Measurements from ENCODE around the gene HACL1. TPM values are rescaled to one million over a fixed set of nuclear protein-coding genes. Genes with fewer than 3 reads are reported as not detected.

Gene HACL1
- total RNA-seq, 1 experiment from 2014 or later = 44.9 TPM

DNA sequence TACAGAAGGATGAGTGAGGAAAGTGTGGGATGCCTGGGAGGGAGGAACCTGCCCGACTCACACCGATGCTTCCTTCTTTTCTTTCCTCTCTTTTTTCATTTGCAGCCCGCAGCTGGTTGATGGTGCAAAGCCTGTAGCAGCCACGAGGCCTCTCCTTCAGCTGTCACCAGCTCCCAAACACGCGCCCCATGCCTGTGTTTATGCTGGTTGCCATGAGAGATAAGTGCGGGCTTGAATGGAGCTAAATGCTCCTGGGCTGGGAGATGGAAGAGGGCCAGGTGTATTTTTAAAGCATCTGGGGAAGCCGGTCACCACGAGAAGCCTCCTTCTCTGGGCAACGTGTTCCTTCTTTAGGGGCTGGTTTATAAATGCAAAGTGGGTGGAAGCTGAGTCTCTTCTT, 89.2 kb downstream of the HACL1 start (continued):
- TF ChIP-seq, protein P1, sequence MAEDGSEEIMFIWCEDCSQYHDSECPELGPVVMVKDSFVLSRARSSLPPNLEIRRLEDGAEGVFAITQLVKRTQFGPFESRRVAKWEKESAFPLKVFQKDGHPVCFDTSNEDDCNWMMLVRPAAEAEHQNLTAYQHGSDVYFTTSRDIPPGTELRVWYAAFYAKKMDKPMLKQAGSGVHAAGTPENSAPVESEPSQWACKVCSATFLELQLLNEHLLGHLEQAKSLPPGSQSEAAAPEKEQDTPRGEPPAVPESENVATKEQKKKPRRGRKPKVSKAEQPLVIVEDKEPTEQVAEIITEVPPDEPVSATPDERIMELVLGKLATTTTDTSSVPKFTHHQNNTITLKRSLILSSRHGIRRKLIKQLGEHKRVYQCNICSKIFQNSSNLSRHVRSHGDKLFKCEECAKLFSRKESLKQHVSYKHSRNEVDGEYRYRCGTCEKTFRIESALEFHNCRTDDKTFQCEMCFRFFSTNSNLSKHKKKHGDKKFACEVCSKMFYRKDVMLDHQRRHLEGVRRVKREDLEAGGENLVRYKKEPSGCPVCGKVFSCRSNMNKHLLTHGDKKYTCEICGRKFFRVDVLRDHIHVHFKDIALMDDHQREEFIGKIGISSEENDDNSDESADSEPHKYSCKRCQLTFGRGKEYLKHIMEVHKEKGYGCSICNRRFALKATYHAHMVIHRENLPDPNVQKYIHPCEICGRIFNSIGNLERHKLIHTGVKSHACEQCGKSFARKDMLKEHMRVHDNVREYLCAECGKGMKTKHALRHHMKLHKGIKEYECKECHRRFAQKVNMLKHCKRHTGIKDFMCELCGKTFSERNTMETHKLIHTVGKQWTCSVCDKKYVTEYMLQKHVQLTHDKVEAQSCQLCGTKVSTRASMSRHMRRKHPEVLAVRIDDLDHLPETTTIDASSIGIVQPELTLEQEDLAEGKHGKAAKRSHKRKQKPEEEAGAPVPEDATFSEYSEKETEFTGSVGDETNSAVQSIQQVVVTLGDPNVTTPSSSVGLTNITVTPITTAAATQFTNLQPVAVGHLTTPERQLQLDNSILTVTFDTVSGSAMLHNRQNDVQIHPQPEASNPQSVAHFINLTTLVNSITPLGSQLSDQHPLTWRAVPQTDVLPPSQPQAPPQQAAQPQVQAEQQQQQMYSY (CRISPR knock-in tag; IDR thresholded peaks at IDR 0.05) = no peak
- TF ChIP-seq CBFB (CRISPR knock-in tag; IDR thresholded peaks at IDR 0.05; ENCODE audit: low read depth) = no peak
- no peak for TF ChIP-seq ZNF219 (CRISPR knock-in tag; IDR thresholded peaks at IDR 0.05; ENCODE audit: borderline replicate concordance)

DNA sequence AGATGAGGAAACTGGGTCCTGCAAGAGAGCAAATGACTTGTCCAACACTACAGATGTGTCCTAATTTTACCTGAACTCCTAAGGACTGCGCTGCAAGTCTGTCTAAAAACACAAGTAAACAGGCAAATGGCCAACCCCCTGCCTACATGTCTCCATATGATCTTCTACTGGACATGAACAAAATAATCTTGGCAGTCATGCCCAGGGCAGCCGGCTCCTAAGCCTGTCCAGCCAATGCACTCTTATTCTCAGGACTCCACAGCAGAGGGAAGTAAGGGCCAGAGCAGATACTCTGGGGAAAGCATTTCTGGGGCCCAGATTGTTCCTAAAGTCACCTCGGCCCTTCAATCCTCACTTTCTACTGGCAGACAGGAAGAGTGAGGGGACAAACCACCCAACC, 90.2 kb downstream of the HACL1 start:
- no peaks in the 10 kb centered on the region for H3K36me3 Mint-ChIP-seq
- no peak overlapping the region for H3K27ac Mint-ChIP-seq
- H3K27me3 Mint-ChIP-seq (ENCODE audit: low read depth) = no peaks in the 10 kb centered on the region
- CTCF ChIA-PET = interaction anchor here (1.0 to 2.1 kb wide), 2 partner anchors 16 to 243 kb away, joined by 4 to 7 read pairs; no protein-coding TSS in a partner anchor
- POLR2A ChIA-PET = no interaction called here
- no peaks in the 10 kb centered on the region for H3K9me3 Mint-ChIP-seq
- DNase-seq (ENCODE audit: low spot score) = no peak
- no peaks in the 10 kb centered on the region for H3K4me1 Mint-ChIP-seq
- ATAC-seq = no peak
- TF ChIP-seq TEAD1 (CRISPR knock-in tag; IDR thresholded peaks at IDR 0.05) = no peak
- H3K4me3 Mint-ChIP-seq = no peak overlapping the region

Other genes starting within 250 kb of the HACL1 start
- gene METTL6, start 174.0 kb downstream of the HACL1 start, total RNA-seq (2021) = 13.7 to 18.2 TPM (median 17.5 TPM) in 3 replicates
- gene EAF1, start 174.0 kb downstream of the HACL1 start, total RNA-seq (2021) = 23.9 to 26.1 TPM (median 25.4 TPM) in 3 replicates
- gene COLQ, start 79.9 kb downstream of the HACL1 start, total RNA-seq (2021) = 1.2 to 2.2 TPM (median 1.8 TPM) in 3 replicates
- 18.5 to 23.7 TPM (median 21.0 TPM) in 3 replicates for gene BTD, start 176 bp upstream of the HACL1 start, total RNA-seq (2021)
- gene ANKRD28, start 196.4 kb upstream of the HACL1 start, total RNA-seq (2021) = 42.7 to 51.6 TPM (median 43.8 TPM) in 3 replicates

All from WTC11 (cell line).